Amygdala (tissue), 56 donors: ENCODE measurements around the gene MAP4K2.

Source experiments
- DNase-seq, 56 donors: peaks; one replicate each; lab custom pipeline; 2025; lab: John Stamatoyannopoulos, UW

The MAP4K2 gene

GRCh38 chr11:64759131-64759721, 43.8 kb downstream of the MAP4K2 start:
- DNase-seq, result no peak

GRCh38 chr11:64758330-64759079, 44.5 kb downstream of the MAP4K2 start:
- DNase-seq, result no peak

DNA sequence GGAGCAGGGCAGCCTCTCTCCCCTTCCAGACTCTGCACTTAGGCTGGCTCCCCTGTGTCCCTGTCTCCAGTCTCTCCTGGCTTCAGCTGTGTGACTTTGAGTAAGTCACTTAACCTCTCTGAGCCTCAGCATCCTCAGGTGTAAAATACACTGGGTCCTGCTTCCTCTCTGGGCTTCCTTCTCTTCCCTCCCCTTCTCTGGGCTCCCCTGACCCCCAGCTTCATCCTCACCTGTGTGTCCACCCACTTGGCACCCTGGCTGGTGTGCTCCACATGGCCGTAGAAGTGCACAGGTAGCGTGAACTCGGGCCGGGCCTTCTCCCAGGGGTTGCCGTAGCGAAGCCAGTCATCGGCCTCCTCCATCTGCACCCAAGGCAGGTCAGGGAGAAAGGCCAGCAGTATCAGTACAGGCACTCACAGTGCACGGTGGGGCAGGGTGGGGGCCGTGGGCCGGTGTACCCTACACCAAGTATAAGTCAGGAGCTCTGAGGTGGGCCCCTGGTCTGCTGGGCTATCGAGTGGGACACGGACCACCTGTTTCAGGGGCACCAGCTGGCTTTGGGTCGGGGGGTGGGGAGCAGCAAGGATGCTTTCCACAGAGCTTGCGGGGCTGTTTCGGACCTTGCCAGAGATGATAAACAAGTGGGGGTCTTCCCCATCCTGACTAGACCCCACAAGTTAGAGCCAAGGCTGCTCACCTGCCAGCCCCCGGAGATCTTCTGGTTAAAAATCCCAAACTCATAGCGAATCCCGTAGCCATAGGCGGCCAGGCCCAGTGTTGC, 45.3 kb downstream of the MAP4K2 start:
- no peak for DNase-seq

GRCh38 chr11:64755681-64756361, 47.2 kb downstream of the MAP4K2 start:
- DNase-seq, result no peak

DNA sequence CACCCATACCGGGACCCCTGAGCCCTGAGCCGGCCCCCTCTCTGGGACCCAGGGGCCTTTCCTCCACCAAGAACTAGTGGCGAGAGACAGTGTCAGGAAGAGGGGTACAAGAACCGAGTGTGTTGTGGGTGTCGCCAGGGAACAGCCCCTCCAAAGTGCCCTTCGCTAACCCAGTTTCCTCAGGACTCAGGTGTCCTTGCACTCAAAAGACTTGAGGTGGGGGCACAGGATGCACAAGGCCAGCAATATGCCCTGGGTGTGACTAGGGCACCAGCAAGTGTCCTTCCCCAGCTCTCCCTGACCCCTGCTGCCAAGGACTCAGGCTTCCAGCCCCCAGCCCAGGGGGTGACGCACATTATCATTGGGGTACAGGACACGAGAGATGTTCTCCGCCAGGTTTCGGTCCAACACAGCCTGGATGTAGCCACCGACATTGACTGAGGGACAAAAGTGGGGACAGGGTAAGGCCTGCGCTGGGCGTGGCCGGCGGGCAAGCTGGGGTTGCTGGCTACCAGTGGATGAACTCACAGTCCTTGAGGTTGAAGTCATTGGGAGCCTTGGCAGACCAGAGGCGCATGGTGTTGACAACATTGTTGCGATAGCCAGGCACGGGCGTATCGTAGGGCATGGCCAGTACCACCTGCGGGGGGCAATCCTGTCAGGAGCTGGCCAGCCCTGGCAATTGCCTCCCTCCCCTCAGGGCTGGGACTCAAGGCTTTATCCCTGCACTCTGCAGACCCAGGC, 47.9 kb downstream of the MAP4K2 start:
- DNase-seq, result no peak

DNA sequence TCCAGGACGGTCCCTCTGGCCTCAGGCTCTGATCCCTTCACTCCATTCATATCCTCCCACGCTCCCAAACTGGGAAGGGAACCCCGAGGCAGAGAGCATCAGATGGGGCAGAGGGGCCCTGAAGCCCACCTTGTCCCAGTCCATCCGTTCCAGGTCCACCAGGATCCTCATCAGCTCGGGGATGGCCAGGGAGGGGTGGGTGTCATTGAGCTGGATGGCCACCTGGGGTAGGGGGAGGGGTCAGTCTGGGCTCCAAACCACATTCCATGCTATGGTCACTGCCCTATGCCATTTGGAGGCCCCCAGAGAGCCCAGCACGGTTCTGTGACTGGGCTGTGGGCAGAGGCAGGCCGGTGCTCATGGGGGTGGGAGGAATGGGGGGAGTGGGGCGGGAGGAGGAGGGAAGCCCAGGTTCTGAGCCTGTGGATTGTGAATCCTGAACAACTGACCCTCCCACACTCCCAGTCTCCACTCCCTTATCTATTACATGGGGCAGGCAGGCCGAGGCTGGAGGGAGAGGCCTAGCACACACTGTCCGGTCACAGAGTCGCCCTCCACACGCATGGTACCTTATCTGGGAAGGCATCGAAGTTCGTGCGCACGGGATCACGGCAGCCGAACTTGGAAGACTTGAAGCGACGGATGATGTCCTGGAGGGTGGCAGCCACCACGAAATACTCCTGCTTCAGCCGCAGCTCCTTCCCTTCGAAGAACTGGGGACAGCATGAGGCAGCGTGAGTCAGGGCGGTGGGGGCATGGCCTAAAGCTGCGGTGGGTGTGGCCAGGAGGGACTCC, 48.7 kb downstream of the MAP4K2 start:
- DNase-seq, result no peak

GRCh38 chr11:64753380-64754123, 49.5 kb downstream of the MAP4K2 start:
- no peak for DNase-seq

GRCh38 chr11:64753019-64753379, 50.0 kb downstream of the MAP4K2 start:
- DNase-seq, result no peak

GRCh38 chr11:64752175-64752970, 50.6 kb downstream of the MAP4K2 start:
- no peak for DNase-seq

DNA sequence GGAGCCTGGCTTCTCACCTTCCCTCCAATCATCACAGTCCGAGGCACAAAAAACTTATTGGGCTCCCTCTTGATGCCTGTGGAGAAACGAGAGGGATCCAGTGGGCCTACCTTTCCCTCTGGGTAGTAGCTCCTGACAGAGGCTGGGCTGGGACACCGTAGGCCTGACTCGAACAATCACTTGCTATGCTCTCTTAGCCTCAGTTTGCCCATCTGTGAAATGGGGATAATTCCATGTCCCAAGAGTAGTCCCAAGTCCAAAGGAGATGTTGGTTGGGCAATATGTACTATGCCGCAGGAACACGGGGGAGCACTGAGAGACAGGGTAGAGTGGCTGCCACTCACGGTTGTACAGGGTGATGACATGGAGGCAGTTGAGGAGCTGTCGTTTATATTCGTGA, 51.4 kb downstream of the MAP4K2 start:
- no peak for DNase-seq

DNA sequence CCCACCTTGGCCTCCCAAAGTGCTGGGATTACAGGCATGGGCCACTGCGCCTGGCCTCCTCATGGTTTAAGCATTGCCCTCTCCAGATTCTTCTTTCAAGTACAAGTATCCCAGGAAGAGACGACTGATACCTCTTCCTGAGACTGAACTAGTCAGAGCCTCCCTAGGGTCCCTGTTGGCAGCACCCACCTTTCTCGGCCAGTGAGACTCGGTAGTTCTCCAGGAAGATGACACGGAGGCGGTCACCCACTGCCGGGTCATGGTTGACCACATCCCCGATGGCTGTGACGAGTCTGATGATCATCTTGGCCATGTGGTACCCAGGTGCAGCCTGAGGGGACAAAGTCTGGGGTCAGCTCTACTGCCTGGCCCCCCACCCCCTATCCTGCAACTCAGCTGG, 51.9 kb downstream of the MAP4K2 start:
- DNase-seq, result no peak

DNA sequence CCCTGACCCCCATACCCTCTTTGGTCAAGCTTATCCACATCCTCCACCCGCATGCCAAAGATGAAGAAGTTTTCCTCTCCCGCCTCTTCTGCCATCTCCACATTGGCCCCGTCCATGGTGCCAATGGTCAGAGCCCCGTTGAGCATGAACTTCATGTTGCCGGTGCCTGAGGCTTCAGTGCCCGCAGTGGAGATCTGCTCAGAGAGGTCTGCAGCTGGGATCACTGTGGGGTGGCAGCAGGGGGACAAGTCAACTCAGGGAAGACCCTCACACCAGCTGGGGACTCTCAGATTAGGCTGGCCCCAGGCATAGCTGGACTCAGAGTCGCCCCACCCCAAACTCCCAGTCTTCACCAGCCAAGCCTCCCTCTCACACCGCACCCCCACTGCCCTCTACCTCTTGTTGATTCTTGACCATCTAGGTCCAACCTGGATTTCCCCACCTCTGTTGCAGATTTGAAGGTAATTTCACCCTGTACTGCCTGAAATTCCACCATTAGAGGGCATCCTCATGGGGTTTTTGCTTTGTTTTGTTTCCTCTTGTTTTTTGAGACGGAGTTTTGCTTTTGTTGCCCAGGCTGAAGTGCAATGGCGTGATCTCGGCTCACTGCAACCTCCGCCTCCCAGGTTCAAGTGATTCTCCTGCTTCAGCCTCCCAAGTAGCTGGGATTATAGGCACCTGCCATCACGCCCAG, 52.5 kb downstream of the MAP4K2 start:
- DNase-seq, result no peak

GRCh38 chr11:64747961-64748665, 54.9 kb downstream of the MAP4K2 start:
- DNase-seq, result no peak

DNA sequence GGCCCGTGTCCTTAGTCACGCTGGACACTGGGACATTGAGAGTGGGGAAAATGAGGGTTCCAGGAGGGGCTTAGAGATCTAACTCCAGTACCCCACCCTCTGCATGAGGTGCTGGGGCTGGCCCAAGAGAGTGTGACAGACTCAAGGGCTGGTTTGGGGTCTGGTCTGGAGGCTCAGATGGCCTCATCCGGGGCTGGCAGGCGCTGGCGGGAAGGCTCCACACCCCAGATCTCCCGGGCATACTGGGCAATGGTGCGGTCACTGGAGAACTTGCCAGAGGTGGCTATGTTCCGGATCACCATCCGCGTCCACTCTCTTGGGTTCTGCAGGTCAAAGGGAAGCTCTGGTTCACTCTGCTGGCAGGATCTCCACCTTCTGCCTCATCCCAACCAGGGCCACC, 56.5 kb downstream of the MAP4K2 start:
- DNase-seq, result no peak

DNA sequence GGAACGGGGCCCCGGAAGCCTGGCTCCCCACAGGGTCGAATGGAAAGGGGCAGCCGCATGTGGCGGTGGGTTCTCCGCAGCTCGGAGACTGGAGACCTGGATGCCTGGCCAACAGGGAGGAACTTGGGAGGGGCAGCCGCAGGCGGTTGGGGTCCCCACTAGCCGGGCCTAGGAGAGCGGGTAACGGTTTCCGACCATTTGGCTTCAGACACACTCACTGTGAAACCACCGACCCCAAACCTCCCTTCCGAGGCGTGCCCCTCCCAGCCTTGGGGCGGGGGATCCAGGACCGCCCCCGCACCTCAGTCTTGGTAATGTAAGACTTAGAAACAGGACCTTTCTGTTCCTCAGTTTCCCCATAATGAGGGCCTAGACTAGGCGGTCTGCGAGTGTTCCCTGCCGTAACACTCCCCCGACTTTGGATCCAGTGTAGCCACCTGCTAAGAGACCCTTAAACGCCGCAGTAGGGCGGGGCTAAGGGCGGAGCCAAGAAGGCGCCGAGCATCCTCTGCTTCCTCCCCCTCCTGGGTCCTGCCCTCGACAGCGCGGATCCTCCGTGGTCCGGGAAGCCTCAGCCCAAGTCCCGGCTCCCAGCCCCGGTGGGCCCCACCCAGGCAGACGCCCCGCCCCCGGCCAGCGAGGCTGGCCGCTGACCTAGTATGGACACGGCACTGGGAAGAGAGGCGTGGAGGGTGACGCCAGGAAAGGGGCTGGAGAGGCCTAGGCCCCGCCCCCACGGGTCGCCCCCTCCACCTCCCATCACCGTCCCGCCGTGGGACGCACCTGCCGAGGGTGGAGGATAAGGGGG, 57.3 kb downstream of the MAP4K2 start:
- peak in 24 of 56 donors; percentile 12 to 84 (median 42) for DNase-seq

- peak in 15 of 56 donors; percentile 10 to 65 (median 26) for DNase-seq
Observed at GRCh38 chr11:64745189-64745520, 57.9 kb downstream of the MAP4K2 start.
